Astrocyte (in vitro differentiated cells and primary cell): ENCODE data around the gene KIF3C.

Source experiments
- CTCF ChIP-seq: IDR thresholded peaks from 2 replicates; pipeline ENCODE4 v1.5.1; 2011; ENCODE audit warnings: low read depth, mild to moderate bottlenecking, inconsistent platforms, low read length, moderate library complexity; ENCODE audit not compliant: insufficient read depth
- EZH2 ChIP-seq: IDR thresholded peaks from 2 replicates; pipeline ENCODE4 v1.6.1; 2012; ENCODE audit warnings: mild to moderate bottlenecking, low read length, inconsistent platforms; ENCODE audit not compliant: insufficient read depth

DNA sequence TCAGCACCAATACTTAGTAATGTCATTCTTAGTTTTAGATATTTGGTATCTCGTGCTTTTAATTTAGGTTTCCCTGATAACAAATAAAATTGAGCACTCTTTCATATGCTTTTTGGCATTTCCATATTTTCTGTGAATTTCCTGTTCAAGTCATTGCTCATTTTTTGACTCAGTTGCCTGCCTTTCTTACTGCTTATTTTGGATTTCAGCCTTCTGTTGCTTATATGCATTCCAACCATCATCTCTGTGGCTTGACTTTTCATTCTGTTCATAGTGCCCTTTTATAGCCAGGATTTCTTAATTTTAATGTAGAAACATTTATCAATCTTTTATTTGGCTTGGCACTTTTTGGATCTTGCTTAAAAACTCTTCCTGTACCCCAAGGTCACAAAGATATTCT lies 14.5 kb upstream of the KIF3C start:
- TF ChIP-seq CTCF (no peak), EZH2 (no peak)
